OCI-LY3 (cell line): ENCODE results near the gene GABRR1.

Experiments
- EZH2phosphoT487 ChIP-seq: fragments of 200-600 bp; shearing (Covaris generic); IDR thresholded peaks from 2 replicates; pipeline ENCODE4 v1.6.1; 2018; ENCODE audit warnings: antibody characterized with exemption, mixed run types, low read depth
- TF ChIP-seq, protein P1 (sequence below): fragments of 200-600, 300-600 bp; sonication (generic); IDR thresholded peaks from 2 replicates; pipeline ENCODE4 v1.5.1; 2014; ENCODE audit warnings: antibody characterized with exemption, low read length, low read depth

DNA sequence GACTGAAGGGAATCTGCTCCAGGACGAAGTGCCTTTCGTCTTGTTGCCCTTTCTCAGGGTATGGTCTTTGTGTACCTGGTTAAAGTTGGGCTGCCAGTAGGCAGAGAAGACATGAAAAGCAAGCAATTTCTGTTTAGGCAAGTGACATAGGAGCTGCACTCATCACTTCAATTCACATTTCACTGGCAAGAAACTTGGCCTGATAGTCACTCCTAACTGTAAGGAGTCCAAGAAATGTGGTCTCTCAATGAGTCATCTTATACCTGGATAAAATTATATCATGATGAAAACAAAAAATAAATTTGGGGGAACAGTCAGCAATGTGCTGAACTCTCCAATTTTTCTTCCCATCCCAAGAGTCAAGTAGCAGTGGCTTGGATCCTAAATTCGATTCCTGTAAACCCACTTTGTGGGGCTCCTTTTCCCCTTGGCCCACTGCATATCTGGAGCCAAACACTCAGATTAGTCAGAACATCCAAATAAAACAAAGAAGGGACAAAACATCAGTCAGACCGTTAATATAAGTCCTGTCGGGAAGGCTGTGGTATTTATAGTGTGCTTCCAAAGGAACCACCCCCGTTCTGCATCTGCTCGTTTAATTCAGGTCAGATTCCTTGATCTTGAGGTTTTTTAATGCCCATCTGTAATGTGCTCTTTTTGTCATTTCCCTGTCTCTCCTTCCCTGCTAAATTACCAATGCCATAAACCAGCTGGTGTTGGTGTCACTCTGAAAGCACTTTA is 5.0 kb upstream of the GABRR1 start:
- TF ChIP-seq, protein P1, sequence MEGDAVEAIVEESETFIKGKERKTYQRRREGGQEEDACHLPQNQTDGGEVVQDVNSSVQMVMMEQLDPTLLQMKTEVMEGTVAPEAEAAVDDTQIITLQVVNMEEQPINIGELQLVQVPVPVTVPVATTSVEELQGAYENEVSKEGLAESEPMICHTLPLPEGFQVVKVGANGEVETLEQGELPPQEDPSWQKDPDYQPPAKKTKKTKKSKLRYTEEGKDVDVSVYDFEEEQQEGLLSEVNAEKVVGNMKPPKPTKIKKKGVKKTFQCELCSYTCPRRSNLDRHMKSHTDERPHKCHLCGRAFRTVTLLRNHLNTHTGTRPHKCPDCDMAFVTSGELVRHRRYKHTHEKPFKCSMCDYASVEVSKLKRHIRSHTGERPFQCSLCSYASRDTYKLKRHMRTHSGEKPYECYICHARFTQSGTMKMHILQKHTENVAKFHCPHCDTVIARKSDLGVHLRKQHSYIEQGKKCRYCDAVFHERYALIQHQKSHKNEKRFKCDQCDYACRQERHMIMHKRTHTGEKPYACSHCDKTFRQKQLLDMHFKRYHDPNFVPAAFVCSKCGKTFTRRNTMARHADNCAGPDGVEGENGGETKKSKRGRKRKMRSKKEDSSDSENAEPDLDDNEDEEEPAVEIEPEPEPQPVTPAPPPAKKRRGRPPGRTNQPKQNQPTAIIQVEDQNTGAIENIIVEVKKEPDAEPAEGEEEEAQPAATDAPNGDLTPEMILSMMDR, result no peak
- no peak for TF ChIP-seq EZH2phosphoT487
